ENCODE results near the gene PTPRG. TPM values are rescaled to one million over a fixed set of nuclear protein-coding genes. Genes with fewer than 3 reads are reported as not detected.

Gene PTPRG
- total and polyA plus RNA-seq, 2 donors (not counting 3 experiments of a cell fraction or from before 2014, with no cell fraction given), result 8.9 to 39.1 TPM

DNA sequence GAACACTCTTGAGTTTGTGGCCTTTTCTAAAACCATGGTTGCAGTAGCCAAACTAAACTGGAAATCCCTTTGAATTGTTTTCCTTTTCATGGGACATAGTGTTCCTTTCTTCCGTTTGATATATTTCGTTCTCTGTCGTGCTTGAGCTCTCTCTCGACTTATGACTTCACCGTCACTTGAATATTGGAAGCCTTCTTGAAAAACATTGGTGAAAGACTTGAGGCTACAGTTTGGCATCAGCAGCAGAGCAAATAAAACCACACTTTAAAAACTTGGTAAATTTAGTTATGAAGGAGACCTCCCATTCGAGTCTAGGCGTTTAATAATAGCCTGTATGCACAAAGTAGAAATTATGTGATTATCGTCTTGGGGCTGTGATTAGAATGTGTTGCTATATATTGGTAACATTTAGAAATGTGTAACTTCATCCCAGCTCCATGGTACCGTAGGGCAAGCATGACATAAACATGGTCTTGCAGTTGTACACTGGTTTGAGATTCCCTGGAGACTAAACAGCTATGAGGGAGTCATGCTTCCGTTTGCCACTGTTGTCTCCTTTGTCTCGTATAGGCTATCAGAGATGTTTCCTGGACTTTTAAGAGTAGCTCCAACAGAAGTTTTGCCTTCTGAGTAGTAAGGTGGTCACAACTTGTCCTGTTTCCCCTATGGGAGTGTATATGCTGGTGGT lies 122.3 kb downstream of the PTPRG start:
- no peaks in the 10 kb centered on the region for H3K4me1 ChIP-seq (ENCODE audit: control insufficient read depth, extremely low read depth, insufficient read depth, low read length)
- H3K4me3 ChIP-seq (replicated peaks in 1 of 3; ENCODE audit: insufficient read depth in 1 of 3, low read depth in 1 of 3, low read length in 3 of 3), result no peak overlapping the region
- POLR2A ChIA-PET, result no interaction called here
- DNase-seq (ENCODE audit: low read depth, low spot score) (no peak), FAIRE-seq (no peak)
- no peak overlapping the region for H3K27ac ChIP-seq (ENCODE audit: insufficient read depth, low read depth, low read length)
- no peaks in the 10 kb centered on the region for H3K9me1 ChIP-seq (replicated peaks; ENCODE audit: control insufficient read depth, extremely low read depth, insufficient read depth, low read length)
- dilution Hi-C loops (cut with MboI; ENCODE audit: extremely low pct_ligation_motif_present, low sequenced_read_pairs) (no loop called here), intact Hi-C loops (cut with micrococcal nuclease) (no loop called here)
- H3K79me2 ChIP-seq (ENCODE audit: control insufficient read depth, insufficient read depth, low read length), result no peaks in the 10 kb centered on the region
- no peak overlapping the region for H2AFZ ChIP-seq (ENCODE audit: low read depth, low read length)
- H3K27me3 ChIP-seq (ENCODE audit: control insufficient read depth in 2 of 2, insufficient read depth in 2 of 2, low read length in 2 of 2), result no peaks in the 10 kb centered on the region
- no peaks in the 10 kb centered on the region for H3K36me3 ChIP-seq (ENCODE audit: control insufficient read depth in 2 of 2, extremely low read depth in 1 of 2, insufficient read depth in 2 of 2, low read length in 2 of 2)
- no TSS peak for BruUV-seq (replicated peaks)
- CTCF ChIA-PET, result interaction anchor here (0.6 to 1.8 kb wide), 2 partner anchors 119 to 211 kb away, joined by 3 to 5 read pairs; no protein-coding TSS in a partner anchor
- H3K4me2 ChIP-seq (ENCODE audit: insufficient read depth, low read length), result no peak overlapping the region
- TF ChIP-seq FOS (IDR thresholded peaks at IDR 0.05; ENCODE audit: borderline replicate concordance, insufficient read depth, low read length), result no peak
- no peak for TF ChIP-seq POLR2AphosphoS5 (IDR thresholded peaks at IDR 0.05; ENCODE audit: insufficient read depth, low read depth, low read length)
- TF ChIP-seq, protein P1, sequence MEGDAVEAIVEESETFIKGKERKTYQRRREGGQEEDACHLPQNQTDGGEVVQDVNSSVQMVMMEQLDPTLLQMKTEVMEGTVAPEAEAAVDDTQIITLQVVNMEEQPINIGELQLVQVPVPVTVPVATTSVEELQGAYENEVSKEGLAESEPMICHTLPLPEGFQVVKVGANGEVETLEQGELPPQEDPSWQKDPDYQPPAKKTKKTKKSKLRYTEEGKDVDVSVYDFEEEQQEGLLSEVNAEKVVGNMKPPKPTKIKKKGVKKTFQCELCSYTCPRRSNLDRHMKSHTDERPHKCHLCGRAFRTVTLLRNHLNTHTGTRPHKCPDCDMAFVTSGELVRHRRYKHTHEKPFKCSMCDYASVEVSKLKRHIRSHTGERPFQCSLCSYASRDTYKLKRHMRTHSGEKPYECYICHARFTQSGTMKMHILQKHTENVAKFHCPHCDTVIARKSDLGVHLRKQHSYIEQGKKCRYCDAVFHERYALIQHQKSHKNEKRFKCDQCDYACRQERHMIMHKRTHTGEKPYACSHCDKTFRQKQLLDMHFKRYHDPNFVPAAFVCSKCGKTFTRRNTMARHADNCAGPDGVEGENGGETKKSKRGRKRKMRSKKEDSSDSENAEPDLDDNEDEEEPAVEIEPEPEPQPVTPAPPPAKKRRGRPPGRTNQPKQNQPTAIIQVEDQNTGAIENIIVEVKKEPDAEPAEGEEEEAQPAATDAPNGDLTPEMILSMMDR (IDR thresholded peaks at IDR 0.05; ENCODE audit: extremely low read depth in 1 of 2, insufficient read depth in 1 of 2, low read depth in 1 of 2, low read length in 2 of 2), result no peak
- TF ChIP-seq JUN (IDR thresholded peaks at IDR 0.05; ENCODE audit: borderline replicate concordance, insufficient read depth, insufficient read length, low read depth), result no peak
- TF ChIP-seq MYC (IDR thresholded peaks at IDR 0.05; ENCODE audit: low read depth, low read length), result no peak
- TF ChIP-seq, protein P2, sequence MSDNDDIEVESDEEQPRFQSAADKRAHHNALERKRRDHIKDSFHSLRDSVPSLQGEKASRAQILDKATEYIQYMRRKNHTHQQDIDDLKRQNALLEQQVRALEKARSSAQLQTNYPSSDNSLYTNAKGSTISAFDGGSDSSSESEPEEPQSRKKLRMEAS (IDR thresholded peaks at IDR 0.05; ENCODE audit: insufficient read depth, insufficient read length), result no peak
- no peak for TF ChIP-seq EZH2 (IDR thresholded peaks at IDR 0.05; ENCODE audit: borderline replicate concordance, low read depth, low read length, severe bottlenecking)
- no peak for TF ChIP-seq POLR2A (IDR thresholded peaks at IDR 0.05; ENCODE audit: low read depth, low read length)
- TF ChIP-seq GATA2 (IDR thresholded peaks at IDR 0.05; ENCODE audit: insufficient read depth, insufficient read length, low read depth, low read length), result no peak
- no peaks in the 10 kb centered on the region for H3K9me3 ChIP-seq (replicated peaks; ENCODE audit: control insufficient read depth, insufficient read depth, low read length)
- H3K9ac ChIP-seq (replicated peaks; ENCODE audit: extremely low read depth, insufficient read depth, low read length), result no peak overlapping the region
- H4K20me1 ChIP-seq (replicated peaks; ENCODE audit: control insufficient read depth, extremely low read depth, insufficient read depth, low read length), result no peaks in the 10 kb centered on the region
